DND-41 (cell line): ENCODE data around the gene MED12L.

Experiments used
- ATAC-seq: fragments of 200-7000 bp; cut with Tn5 transposase; 3 replicates; pipeline ENCODE4 v1.9.1; 2021; ENCODE audit warnings: low read depth; ENCODE audit not compliant: insufficient read depth
- DNase-seq: peaks from one replicate; pipeline ENCODE4 v3.0.0-alpha.2; 2020
- H2AFZ ChIP-seq: 2 replicates; pipeline ENCODE4 v1.6.0; 2012; ENCODE audit warnings: low read depth, low read length
- H3K27ac ChIP-seq: 2 replicates; pipeline ENCODE4 v1.5.1; 2012; ENCODE audit warnings: low read length, inconsistent platforms
- H3K27me3 ChIP-seq: fragments of 200-600 bp; sonication (generic); 2 replicates; pipeline ENCODE4 v1.6.0; 2012; ENCODE audit warnings: low read length, mild to moderate bottlenecking, inconsistent platforms; ENCODE audit not compliant: insufficient read depth, poor library complexity
- H3K36me3 ChIP-seq: 2 replicates; pipeline ENCODE4 v1.5.1; 2012; ENCODE audit warnings: low read length, inconsistent platforms; ENCODE audit not compliant: insufficient read depth
- H3K4me1 ChIP-seq: 2 replicates; pipeline ENCODE4 v1.5.1; 2012; ENCODE audit warnings: mild to moderate bottlenecking, low read length; ENCODE audit not compliant: insufficient read depth
- H3K4me2 ChIP-seq: 2 replicates; pipeline ENCODE4 v1.6.0; 2012; ENCODE audit warnings: mild to moderate bottlenecking, moderate library complexity, low read length, inconsistent platforms; ENCODE audit not compliant: insufficient read depth
- H3K4me3 ChIP-seq, 2 experiments: fragments of 200-600 bp in 1 of 2; shearing (Covaris generic) in 1 of 2; 2 replicates each; pipeline ENCODE4 v1.5.1; 2012 to 2016; ENCODE audit warnings: inconsistent platforms in 2 of 2, low read length in 2 of 2, mild to moderate bottlenecking in 2 of 2, low read depth in 1 of 2, moderate library complexity in 1 of 2
- H3K79me2 ChIP-seq: 2 replicates; pipeline ENCODE4 v1.6.0; 2012; ENCODE audit warnings: low read length, inconsistent platforms; ENCODE audit not compliant: insufficient read depth
- H3K9ac ChIP-seq: 2 replicates; pipeline ENCODE4 v1.6.0; 2012; ENCODE audit warnings: low read depth, mild to moderate bottlenecking, inconsistent platforms, low read length, moderate library complexity
- H3K9me3 ChIP-seq: 2 replicates; pipeline ENCODE4 v1.5.1; 2012; ENCODE audit warnings: low read length, moderate library complexity, mild to moderate bottlenecking, inconsistent platforms; ENCODE audit not compliant: insufficient read depth, severe bottlenecking
- H4K20me1 ChIP-seq: 2 replicates; pipeline ENCODE4 v1.6.0; 2012; ENCODE audit warnings: low read length; ENCODE audit not compliant: insufficient read depth
- CTCF ChIP-seq: IDR thresholded peaks from 2 replicates; pipeline ENCODE4 v1.5.1; 2012; ENCODE audit warnings: borderline replicate concordance, low read length, moderate library complexity, mild to moderate bottlenecking; ENCODE audit not compliant: poor library complexity, severe bottlenecking; ENCODE audit errors: extremely low read depth
- EZH2 ChIP-seq: IDR thresholded peaks from 3 replicates; pipeline ENCODE4 v1.6.1; 2012; ENCODE audit warnings: borderline replicate concordance, low read depth, mild to moderate bottlenecking, moderate library complexity, low read length, inconsistent platforms; ENCODE audit not compliant: severe bottlenecking

MED12L gene

GRCh38 chr3:151477591-151478334 is 392.3 kb downstream of the MED12L start:
- Histone ChIP-seq H3K9me3 (no peaks in the 10 kb centered on the region), H2AFZ (no peak overlapping the region), H3K79me2 (no peaks in the 10 kb centered on the region), H3K4me2 (no peak overlapping the region), H3K27me3 (no peaks in the 10 kb centered on the region), H4K20me1 (no peaks in the 10 kb centered on the region), H3K4me1 (no peaks in the 10 kb centered on the region), H3K36me3 (no peaks in the 10 kb centered on the region), H3K4me3 (no peak overlapping the region), H3K9ac (no peak overlapping the region), H3K27ac (no peak overlapping the region)
- no peak for ATAC-seq
- no peak for DNase-seq
- TF ChIP-seq CTCF (no peak), EZH2 (no peak)

GRCh38 chr3:151478335-151478697 is 392.9 kb downstream of the MED12L start:
- H3K9me3 ChIP-seq = no peaks in the 10 kb centered on the region
- no peak overlapping the region for H2AFZ ChIP-seq
- H3K4me1 ChIP-seq = no peaks in the 10 kb centered on the region
- H4K20me1 ChIP-seq = no peaks in the 10 kb centered on the region
- no peaks in the 10 kb centered on the region for H3K36me3 ChIP-seq
- no peaks in the 10 kb centered on the region for H3K27me3 ChIP-seq
- ATAC-seq (no peak), DNase-seq (no peak)
- H3K79me2 ChIP-seq = no peaks in the 10 kb centered on the region
- no peak overlapping the region for H3K4me3 ChIP-seq
- no peak overlapping the region for H3K9ac ChIP-seq
- no peak overlapping the region for H3K4me2 ChIP-seq
- TF ChIP-seq CTCF (no peak), EZH2 (no peak)
- H3K27ac ChIP-seq = no peak overlapping the region

- Histone ChIP-seq H3K4me1 (no peaks in the 10 kb centered on the region), H3K27me3 (no peaks in the 10 kb centered on the region), H3K36me3 (no peaks in the 10 kb centered on the region), H3K79me2 (no peaks in the 10 kb centered on the region), H4K20me1 (no peaks in the 10 kb centered on the region), H3K9ac (no peak overlapping the region), H3K4me3 (no peak overlapping the region), H3K4me2 (no peak overlapping the region), H2AFZ (no peak overlapping the region), H3K27ac (no peak overlapping the region), H3K9me3 (no peaks in the 10 kb centered on the region)
- no peak for DNase-seq
- ATAC-seq = no peak
- TF ChIP-seq EZH2 (no peak), CTCF (no peak)
These were observed 394.0 kb downstream of the MED12L start for GRCh38 chr3:151479452-151479851.
